HS-27A (cell line): ENCODE measurements around the gene NRN1L.
A peak's percentile ranks its signal among the peaks of the same experiment; 100 is the strongest.

Experiments used
- DNase-seq: peaks from one replicate; pipeline ENCODE4 v3.0.0-alpha.2; 2012; ENCODE audit warnings: low read depth, missing footprints

Gene NRN1L

GRCh38 chr16:67917140-67917851 is 32.6 kb downstream of the NRN1L start:
- DNase-seq, result no peak

DNA sequence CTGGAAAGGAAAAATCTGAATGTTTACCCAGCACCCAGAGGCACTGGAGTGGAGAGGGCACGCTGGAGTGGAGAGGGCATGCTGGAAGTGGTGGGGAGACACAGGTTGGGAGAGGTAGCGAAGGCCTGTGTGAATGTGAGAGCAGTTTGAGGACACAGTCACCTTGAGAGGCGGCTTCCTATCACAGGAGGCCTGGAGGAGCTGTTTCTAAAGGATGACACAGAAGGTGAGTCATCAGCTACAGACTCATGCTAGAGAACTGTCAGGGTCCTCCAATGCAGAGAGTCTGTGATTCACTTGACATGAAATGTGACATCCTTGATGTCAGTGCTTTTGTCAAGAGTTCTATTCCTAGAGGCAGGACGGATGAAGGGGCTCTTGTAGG is 33.2 kb downstream of the NRN1L start:
- DNase-seq, result peak; percentile 53

- DNase-seq, result no peak
These were observed 35.0 kb downstream of the NRN1L start for GRCh38 chr16:67919622-67920221.

GRCh38 chr16:67922221-67922620 is 37.5 kb downstream of the NRN1L start:
- DNase-seq, result no peak

DNA sequence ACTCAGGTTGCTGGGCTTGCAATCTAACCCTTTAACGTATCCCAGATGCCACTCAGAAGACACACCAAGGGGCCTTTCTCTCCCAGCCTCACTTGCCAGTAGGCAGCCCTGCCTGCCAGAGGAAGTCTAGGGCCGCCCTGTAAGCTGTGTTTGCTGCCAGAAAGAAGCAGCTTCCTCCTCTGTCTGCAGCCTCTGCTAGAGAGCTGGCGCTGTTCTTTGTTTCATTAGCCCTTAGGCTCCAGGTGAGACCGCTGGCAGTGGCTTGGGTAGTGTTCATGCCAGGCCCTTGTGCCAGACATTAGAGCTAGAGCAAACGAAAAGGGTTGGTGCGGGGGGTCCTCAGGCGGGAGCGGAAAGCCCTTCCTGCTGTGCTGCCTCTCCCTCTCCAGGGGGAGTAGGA is 38.1 kb downstream of the NRN1L start:
- DNase-seq, result no peak

- DNase-seq, result no peak
These were observed 38.9 kb downstream of the NRN1L start for GRCh38 chr16:67923414-67924116.

GRCh38 chr16:67924140-67924906 is 39.6 kb downstream of the NRN1L start:
- DNase-seq, result no peak

- no peak for DNase-seq
These were observed 41.6 kb downstream of the NRN1L start for GRCh38 chr16:67926181-67926750.

- DNase-seq, result no peak
These were observed 42.7 kb downstream of the NRN1L start for GRCh38 chr16:67927131-67927941.

GRCh38 chr16:67928147-67928546 is 43.5 kb downstream of the NRN1L start:
- no peak for DNase-seq

DNA sequence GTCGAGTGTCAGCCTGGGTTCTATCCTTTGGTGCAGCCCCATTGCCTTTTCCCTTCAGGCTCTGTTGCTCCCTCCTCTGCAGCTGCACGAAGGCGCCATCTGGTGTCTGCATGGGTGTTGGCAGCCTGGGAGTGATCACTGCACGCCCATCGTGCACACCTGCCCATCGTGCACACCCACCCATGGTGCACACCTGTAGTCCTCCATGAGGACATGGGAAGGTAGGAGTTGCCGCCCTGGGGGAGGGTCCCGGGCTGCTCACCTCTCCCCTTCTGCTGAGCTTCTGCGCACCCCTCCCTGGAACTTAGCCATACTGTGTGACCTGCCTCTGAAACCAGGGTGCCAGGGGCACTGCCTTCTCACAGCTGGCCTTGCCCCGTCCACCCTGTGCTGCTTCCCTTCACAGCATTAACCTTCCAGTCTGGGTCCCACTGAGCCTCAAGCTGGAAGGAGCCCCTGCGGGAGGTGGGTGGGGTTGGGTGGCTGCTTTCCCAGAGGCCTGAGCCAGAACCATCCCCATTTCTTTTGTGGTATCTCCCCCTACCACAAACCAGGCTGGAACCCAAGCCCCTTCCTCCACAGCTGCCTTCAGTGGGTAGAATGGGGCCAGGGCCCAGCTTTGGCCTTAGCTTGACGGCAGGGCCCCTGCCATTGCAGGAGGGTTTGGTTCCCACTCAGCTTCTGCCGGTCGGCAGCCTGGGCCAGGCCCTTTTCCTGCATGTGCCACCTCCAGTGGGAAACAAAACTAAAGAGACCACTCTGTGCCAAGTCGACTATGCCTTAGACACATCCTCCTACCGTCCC is 44.1 kb downstream of the NRN1L start:
- DNase-seq, result no peak

- no peak for DNase-seq
These were observed 45.5 kb downstream of the NRN1L start for GRCh38 chr16:67930191-67930590.

- DNase-seq, result no peak
These were observed 46.1 kb downstream of the NRN1L start for GRCh38 chr16:67930678-67931211.

- DNase-seq, result no peak
These were observed 47.2 kb downstream of the NRN1L start, which contains the start of gene CTRL for GRCh38 chr16:67931712-67932461. Gene CTRL (minus strand): TSS chr16:67931862. CDS start chr16:67931852, 10 bp downstream.

DNA sequence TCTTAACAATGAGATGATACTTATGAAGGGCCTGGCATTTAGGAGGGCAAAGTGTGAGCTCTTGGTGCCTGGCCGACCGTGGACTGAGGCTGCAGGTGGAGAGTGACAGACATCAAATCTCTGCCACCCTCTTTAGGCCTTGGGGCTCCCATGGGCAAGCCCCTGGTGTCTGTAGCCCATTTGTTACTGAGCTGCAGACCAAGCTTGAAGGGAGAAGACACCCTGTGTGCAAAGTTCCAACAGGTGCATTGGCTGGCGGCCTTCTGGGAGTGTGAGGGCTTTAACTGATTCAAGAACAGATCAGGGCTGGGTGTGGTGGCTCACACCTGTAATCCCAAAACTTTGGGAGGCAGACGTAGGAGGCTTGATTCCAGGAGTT is 47.8 kb downstream of the NRN1L start:
- DNase-seq, result no peak

DNA sequence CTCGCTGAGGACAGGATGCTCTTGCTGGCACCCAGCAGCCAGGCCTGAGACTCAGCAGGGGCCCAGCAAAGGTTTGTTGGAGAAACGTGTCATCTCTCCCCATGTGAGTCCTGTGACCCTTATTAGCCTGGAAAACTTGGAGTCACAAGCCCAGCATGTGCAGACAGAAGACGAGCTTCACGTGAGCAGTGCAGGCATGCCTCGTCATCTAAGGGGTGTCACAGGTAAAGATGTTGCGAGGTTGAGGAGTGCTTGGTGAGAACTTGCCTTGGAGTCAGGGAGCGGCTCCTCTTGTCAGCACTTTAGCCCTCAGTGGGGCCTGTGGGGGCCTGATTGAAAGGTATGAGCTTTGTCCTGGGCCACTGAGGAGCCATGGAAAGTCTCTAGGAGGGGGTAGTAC is 49.1 kb downstream of the NRN1L start:
- no peak for DNase-seq

GRCh38 chr16:67934306-67935100 is 49.8 kb downstream of the NRN1L start:
- DNase-seq, result no peak

GRCh38 chr16:67935101-67935401 is 50.4 kb downstream of the NRN1L start:
- DNase-seq, result no peak
